Esophagus muscularis mucosa (tissue), 3 donors: Measurements from ENCODE around the gene ZNFX1.

ENCODE experiments used
- POLR2A ChIP-seq: fragments of 450-650 bp; IDR thresholded peaks from one replicate; pipeline ENCODE4 v1.6.1; 2017; ENCODE audit warnings: antibody characterized with exemption, moderate library complexity, mild to moderate bottlenecking, low read depth
- POLR2AphosphoS5 ChIP-seq, 2 donors: sonication (generic); formaldehyde crosslinking; IDR thresholded peaks; one replicate each; pipeline ENCODE4 v1.6.1; 2017; ENCODE audit warnings: antibody characterized with exemption in 2 of 2
- TF ChIP-seq, protein P1 (sequence below), 3 experiments: fragments of 200-600 bp in 2 of 3; fragments of 450-650 bp in 1 of 3; sonication (generic) in 2 of 3; IDR thresholded peaks; one replicate each; pipeline ENCODE4 v1.5.1; 2017 to 2019; ENCODE audit warnings: antibody characterized with exemption in 3 of 3, mild to moderate bottlenecking in 2 of 3, moderate library complexity in 1 of 3

DNA sequence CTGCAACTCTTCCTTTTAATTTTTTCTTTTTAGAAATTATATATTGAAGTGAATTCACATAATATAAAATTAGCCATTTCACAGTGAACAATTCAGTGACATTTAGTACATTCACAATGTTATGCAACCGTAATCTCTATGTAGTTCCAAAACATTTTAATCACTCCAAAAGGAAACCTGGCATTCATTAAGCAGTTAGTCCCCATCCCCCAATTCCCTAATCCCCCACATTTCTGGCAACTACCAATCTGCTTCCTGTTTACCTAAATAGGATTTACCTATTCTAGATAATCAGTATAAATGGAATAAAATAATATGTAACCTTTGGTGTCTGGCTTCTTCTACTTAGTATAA is 67.1 kb downstream of the ZNFX1 start:
- TF ChIP-seq POLR2AphosphoS5 (IDR thresholded peaks at IDR 0.05) (no peak), POLR2A (no peak)
- TF ChIP-seq, protein P1, sequence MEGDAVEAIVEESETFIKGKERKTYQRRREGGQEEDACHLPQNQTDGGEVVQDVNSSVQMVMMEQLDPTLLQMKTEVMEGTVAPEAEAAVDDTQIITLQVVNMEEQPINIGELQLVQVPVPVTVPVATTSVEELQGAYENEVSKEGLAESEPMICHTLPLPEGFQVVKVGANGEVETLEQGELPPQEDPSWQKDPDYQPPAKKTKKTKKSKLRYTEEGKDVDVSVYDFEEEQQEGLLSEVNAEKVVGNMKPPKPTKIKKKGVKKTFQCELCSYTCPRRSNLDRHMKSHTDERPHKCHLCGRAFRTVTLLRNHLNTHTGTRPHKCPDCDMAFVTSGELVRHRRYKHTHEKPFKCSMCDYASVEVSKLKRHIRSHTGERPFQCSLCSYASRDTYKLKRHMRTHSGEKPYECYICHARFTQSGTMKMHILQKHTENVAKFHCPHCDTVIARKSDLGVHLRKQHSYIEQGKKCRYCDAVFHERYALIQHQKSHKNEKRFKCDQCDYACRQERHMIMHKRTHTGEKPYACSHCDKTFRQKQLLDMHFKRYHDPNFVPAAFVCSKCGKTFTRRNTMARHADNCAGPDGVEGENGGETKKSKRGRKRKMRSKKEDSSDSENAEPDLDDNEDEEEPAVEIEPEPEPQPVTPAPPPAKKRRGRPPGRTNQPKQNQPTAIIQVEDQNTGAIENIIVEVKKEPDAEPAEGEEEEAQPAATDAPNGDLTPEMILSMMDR (IDR thresholded peaks at IDR 0.05): no peak
